Activated CD4-positive, alpha-beta T cell treated with anti-CD3 and anti-CD28 coated beads, Interleukin-2, amount 50 U/mL, for 48 hours (primary cell): ENCODE data around the gene LOX.
"Not testable (repeated sequence)": the region's sequence is repeated elsewhere in the genome, so short reads cannot be mapped to it uniquely, and the experiment has no call there.

Experiments
- DNase-seq, 2 experiments: peaks; one replicate each; pipeline ENCODE4 v3.0.0-alpha.2; 2020

LOX gene

DNA sequence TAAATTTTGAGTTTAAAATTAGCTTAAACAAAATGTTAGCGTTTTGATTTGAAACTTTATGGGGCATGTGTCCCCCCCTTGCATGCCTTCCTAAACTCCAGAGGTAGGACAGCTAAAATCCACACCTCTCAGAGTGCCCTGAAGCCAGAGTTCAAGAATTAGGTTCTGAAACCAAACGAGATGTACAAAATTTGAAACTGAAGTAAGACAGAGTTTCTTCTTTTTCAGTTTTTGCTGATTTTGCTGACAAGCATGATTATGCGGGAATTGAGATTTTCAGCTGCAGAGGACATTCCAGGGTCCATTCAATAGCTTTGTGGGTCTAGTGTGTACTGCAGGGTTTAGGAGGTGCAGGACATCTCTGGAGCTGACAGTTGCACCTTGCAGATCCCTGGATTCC lies 17.1 kb upstream of the LOX start:
- DNase-seq: no peak

DNA sequence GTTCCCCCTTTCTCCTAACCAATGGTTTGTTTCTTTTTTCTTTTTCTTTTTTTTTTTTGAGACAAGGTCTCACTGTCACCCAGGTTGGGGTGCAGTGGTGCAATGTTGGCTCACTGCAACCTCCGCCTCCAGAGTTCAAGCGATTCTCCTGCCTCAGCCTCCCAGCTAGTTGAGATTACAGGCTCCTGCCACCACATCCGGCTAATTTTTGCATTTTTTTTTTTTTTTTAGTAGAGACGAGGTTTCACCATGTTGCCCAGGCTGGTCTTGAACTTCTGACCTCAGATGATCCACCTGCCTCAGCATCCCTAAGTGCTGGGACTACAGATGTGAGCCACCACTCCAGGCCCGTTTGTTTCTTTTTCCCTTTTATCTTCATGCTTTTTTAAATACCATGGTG lies 16.2 kb upstream of the LOX start:
- not testable (repeated sequence) for DNase-seq

DNA sequence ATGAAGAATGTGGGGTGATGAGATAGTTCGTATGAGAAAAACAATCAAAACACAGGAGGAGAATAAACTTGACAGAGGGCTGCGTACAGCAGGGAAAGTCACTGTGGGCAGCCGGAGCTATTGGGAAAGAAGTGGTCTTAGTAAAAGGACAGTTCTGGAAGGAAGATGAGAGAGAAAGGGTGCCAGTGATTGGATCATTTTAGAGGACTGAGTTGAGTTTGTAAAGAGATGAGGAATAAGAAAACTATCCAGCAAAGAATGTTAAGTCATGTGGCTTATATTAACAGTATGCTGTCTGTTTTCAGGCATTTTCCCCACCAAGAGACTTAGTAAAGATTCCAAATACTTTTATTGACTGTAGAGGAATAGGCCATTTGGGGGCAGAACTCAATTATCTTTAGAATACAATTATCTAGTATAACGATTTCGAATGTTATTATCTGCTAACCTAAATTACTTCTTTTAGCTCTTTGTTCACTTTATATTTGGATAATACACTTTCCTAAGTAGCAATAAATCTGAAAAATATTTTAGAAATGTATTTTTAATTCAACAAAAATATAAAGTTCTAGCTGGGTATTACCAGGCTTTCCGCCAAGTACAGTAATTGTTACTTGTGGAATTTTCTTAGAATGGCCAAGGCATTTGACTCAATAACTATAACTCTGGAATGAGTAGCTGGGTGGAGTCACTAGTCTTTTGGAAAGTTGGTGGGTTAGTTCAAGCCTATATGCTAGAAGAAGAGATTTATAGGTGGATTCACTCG lies 15.5 kb upstream of the LOX start:
- no peak for DNase-seq

GRCh38 chr5:122091936-122092600 lies 14.0 kb upstream of the LOX start:
- DNase-seq: no peak

GRCh38 chr5:122089096-122090013 lies 11.3 kb upstream of the LOX start:
- no peak for DNase-seq

GRCh38 chr5:122085041-122085440 lies 7.0 kb upstream of the LOX start:
- DNase-seq: no peak

DNA sequence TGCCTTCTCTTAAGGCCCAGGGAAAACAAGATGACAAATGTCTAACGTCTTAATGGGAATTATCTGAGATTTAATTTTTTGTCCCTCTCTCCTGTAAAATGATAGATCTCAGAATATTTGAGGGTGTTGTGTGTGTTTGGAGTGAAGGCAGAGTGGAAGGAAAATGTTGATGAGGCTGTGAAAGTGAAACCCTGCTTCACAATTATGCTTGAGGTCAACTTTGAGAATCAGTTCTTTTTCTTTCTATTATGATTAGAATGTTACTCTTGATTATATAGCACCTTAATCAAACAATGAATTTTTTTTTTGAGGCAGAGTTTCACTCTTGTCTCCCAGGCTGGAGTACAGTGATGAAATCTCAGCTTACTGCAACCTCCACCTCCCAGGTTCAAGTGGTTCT lies 5.5 kb upstream of the LOX start:
- no peak for DNase-seq

DNA sequence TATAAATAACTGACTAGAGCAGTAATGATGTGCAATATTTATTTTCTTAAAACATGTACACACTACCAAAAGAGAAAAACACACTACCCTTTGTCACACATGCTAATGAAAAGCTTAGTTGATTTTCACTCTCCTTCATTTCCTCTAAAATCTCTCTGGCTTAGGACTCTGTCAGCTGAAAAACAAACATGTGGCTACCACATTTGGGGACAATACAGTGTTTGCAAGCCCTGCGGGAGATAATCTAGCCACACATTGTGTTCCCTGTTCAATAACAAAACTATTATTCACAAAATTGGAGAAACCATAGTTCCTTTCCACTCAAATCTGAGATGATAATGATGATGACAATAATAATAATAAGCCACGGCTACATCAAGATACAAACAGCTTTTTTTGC lies 3.5 kb upstream of the LOX start:
- no peak for DNase-seq

DNA sequence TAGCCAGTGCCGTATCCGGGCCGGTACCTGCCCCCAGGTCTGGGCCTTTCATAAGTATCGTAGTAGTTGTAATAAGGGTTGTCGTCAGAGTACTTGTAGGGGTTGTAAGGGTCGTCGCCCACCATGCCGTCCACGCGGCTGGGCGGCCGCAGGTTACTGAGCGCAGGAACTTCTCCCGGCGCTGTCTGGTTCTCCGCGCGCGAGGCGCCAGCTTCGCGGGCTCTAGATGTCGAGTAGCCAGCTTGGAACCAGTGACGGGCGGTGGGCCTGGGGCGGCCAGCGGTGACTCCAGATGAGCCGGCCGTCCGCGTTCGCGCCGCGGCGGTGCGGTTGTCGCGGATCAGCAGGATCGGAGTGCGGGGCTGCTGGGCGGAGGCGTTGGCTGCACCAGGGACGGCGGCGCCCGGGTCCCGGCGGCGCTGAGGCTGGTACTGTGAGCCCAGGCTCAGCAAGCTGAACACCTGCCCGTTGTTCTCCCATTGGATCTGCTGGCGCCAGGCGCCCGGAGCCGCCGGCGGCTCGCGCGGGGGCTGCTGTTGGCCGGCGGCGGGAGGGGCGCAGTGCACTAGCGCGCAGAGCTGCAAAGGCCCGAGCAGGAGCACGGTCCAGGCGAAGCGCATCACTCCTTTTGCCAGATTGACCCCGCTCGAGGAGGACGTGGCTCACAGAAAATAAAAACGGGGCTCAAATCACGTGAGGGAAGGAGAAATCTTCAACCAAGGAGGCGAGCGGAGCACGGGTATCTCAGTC lies 518 bp downstream of the LOX start:
- DNase-seq: peak; percentile 4 to 14

DNA sequence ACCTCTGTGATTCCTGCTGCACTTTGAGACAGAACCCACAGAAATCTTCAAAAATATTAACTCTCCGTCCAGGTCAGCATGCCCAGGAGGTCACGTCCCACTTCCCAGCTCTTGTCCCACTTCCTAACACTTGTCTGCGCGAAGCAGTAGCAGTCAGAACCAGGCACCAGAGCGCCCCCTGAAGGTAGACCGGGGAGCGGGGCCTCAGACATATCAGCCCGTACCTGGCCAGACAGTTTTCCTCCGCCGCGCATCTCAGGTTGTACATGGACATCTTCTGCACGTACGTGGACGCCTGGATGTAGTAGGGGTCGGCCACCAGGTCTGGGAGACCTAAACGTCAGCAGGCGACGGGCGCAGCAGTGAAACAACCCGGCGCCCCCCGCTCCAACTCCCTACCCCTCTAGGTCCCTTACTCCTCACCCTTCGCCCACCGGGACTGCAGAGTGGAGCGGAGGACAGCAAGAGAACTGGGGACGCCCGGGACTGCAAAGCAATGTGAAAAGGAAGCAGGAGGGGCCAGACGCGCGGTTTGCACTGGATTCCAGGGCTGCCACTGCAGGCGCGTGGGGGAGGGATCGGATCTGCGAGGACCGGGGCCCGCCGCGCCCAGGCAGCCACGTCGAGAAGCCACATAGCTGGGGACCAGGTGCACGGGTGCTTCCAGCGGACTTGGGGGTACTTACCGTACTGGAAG lies 1.2 kb downstream of the LOX start:
- DNase-seq: peak; percentile 68 to 78

DNA sequence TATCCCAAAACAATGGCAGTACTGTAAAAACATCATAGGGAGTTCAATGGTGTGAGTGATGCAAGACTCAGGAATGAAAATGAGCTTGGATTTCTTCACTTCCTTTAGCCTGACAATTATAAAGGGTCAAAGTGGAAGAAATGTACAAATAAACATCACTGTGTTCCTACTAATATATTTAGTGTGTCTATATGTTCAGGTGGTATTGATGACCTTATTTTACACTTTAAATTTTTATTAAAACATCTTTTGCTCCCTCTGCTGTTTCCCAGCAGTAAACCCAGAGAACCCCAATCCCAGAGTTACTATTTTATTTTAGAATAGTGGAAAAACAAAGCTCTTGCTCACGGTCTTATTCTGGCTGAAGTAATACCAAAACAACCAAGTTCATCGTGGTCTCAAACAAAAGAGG lies 2.0 kb downstream of the LOX start:
- no peak for DNase-seq

DNA sequence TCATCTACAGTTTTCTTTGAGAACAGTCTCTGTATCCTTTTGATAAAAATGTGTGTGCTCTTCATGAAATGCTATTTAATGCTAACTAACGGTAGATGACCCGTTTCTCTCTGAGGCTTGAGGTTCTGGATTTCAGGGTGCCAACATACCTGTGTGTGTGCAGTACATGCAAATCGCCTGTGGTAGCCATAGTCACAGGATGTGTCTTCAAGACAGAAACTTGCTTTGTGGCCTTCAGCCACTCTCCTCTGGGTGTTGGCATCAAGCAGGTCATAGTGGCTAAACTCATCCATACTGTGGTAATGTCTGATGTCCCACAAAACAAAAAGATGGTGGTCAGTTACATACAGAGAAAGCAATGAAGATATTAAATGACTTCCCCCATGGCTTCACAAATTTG lies 4.2 kb downstream of the LOX start:
- DNase-seq: no peak

- DNase-seq: no peak
Measured at GRCh38 chr5:122073018-122073417, 5.0 kb downstream of the LOX start.

- no peak for DNase-seq
Measured at GRCh38 chr5:122067390-122067789, 10.7 kb downstream of the LOX start.

GRCh38 chr5:122064992-122065391 lies 13.1 kb downstream of the LOX start:
- no peak for DNase-seq

- no peak for DNase-seq
Measured at GRCh38 chr5:122063836-122064235, 14.2 kb downstream of the LOX start.

GRCh38 chr5:122062205-122062604 lies 15.9 kb downstream of the LOX start:
- DNase-seq: no peak

DNA sequence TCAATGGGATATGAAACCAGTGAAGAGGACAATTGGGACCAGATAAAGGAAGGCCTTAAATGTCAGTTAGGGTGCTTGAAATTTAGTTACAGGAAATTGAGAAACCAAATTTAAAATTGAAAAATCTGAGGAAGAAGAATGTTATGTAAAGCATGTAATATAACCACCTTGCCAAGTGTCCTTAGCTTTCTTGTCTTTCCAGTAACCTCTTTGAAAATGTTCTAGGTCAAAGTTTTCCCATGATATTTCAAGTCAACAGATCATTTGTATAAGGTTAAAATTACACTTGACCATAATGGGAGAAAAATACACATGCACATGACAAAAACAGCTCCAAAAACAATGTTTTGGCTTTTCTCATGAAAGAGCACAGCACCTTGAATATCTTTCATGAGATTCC lies 21.1 kb downstream of the LOX start:
- no peak for DNase-seq

DNA sequence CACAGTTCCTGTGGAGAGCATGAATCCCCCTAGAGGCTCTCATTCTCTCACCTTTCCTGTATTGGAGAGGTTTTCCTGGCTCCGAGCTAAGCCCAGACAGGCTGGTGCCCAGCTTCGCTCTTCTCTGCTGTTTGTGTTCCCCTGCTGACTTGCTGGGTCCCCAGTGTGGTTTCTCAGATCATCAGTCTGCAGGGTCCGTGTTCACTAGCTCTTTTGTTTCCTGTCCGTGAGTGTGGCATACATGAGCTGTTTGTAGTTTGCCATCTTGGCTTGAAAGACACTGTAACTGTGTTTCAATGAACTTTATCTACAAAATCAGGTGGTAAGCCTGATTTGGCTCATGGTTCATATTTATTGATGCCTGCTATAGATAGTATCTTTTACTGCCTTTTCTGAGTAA lies 23.8 kb downstream of the LOX start:
- no peak for DNase-seq

- no peak for DNase-seq
Measured at GRCh38 chr5:122053181-122054109, 24.6 kb downstream of the LOX start.

DNA sequence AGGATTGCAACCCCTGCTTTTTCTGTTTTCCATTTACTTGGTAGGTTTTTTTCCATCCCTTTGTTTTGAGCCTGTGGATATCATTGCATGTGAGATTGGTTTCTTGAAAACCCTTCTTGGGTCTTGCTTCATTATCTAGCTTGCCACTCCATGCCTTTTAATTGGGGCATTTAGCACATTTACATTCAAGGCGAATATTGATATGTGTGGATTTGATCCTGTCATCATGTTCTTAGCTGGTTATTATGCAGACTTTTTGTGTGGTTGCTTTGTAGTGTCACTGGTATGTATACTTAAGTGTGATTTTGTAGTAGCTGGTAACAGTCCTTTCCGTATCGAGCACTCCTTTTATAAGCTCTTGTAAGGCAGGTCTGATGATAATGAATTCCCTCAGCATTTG lies 26.5 kb downstream of the LOX start:
- DNase-seq: no peak
